ENCODE results near the gene PCBD2. TPM values are rescaled to one million over a fixed set of nuclear protein-coding genes. Genes with fewer than 3 reads are reported as not detected.

The PCBD2 gene
- total RNA-seq, 1 experiment from 2014 or later = 10.9 TPM

DNA sequence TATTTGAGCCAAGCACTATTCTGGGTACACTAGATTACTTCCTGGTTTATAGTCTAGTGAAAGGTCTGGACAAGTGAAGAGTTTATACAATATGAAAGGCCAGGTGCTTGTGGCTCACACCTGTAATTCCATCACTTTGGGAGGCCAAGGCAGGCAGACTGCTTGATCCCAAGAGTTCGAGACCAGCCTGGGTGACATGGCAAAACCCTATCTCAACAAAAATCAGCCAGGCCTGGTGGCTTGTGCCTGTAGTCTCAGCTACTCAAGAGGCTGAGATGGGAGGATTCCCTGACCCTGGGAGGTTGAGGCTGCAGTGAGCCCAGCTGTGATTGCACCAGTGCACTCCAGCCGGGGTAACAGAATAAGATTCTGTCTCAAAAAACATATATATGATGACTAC lies 40.2 kb upstream of the PCBD2 start:
- no peak for TF ChIP-seq JUND (IDR thresholded peaks at IDR 0.05)
- no peak for TF ChIP-seq ELF1 (IDR thresholded peaks at IDR 0.05; ENCODE audit: borderline replicate concordance, low read depth)
- no peak for TF ChIP-seq YY1 (IDR thresholded peaks at IDR 0.05; ENCODE audit: extremely low read depth, insufficient replicate concordance, low read depth, low read length)
- no peak for TF ChIP-seq ZNF274 (IDR thresholded peaks at IDR 0.05; ENCODE audit: low read depth, low read length)
- TF ChIP-seq, protein P1, sequence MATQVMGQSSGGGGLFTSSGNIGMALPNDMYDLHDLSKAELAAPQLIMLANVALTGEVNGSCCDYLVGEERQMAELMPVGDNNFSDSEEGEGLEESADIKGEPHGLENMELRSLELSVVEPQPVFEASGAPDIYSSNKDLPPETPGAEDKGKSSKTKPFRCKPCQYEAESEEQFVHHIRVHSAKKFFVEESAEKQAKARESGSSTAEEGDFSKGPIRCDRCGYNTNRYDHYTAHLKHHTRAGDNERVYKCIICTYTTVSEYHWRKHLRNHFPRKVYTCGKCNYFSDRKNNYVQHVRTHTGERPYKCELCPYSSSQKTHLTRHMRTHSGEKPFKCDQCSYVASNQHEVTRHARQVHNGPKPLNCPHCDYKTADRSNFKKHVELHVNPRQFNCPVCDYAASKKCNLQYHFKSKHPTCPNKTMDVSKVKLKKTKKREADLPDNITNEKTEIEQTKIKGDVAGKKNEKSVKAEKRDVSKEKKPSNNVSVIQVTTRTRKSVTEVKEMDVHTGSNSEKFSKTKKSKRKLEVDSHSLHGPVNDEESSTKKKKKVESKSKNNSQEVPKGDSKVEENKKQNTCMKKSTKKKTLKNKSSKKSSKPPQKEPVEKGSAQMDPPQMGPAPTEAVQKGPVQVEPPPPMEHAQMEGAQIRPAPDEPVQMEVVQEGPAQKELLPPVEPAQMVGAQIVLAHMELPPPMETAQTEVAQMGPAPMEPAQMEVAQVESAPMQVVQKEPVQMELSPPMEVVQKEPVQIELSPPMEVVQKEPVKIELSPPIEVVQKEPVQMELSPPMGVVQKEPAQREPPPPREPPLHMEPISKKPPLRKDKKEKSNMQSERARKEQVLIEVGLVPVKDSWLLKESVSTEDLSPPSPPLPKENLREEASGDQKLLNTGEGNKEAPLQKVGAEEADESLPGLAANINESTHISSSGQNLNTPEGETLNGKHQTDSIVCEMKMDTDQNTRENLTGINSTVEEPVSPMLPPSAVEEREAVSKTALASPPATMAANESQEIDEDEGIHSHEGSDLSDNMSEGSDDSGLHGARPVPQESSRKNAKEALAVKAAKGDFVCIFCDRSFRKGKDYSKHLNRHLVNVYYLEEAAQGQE (IDR thresholded peaks at IDR 0.05; ENCODE audit: low read depth) = no peak
- no peak for TF ChIP-seq EZH2 (IDR thresholded peaks at IDR 0.05)
- no peak for TF ChIP-seq CEBPB (IDR thresholded peaks at IDR 0.05; ENCODE audit: low read depth)
- TF ChIP-seq EGR1 (IDR thresholded peaks at IDR 0.05; ENCODE audit: low read depth) = no peak
- H3K27me3 ChIP-seq (ENCODE audit: insufficient read depth, low read length) = no peaks in the 10 kb centered on the region
- no peak overlapping the region for H3K4me2 ChIP-seq (ENCODE audit: low read length)
- no peaks in the 10 kb centered on the region for H3K9me3 ChIP-seq (ENCODE audit: control insufficient read depth in 1 of 2, insufficient read depth in 1 of 2, low read depth in 1 of 2, low read length in 2 of 2)
- H3K36me3 ChIP-seq (ENCODE audit: control insufficient read depth in 1 of 2, insufficient read depth in 2 of 2, low read length in 2 of 2) = peaks cover 3 to 6% of the 10 kb centered on the region in 2 experiments; a peak in 2 of 4 replicates
- H4K20me1 ChIP-seq (ENCODE audit: insufficient read depth) = no peaks in the 10 kb centered on the region
- intact Hi-C loops (cut with micrococcal nuclease) = no loop called here
- RAD21 ChIA-PET (ENCODE audit: low non-redundant PET in 1 of 2, low total read pairs in 2 of 2, uncharacterized antibody in 2 of 2, unreplicated experiment in 2 of 2) = no interaction called here
- ATAC-seq (no peak), DNase-seq (ENCODE audit: low read depth, low spot score) (no peak)
- H3K27ac ChIP-seq (ENCODE audit: low read depth, low read length) = no peak overlapping the region
- POLR2A ChIA-PET = no interaction called here
- no TSS peak for BruUV-seq (replicated peaks)
- H3K9me2 ChIP-seq (ENCODE audit: insufficient read depth) = no peaks in the 10 kb centered on the region
- no peaks in the 10 kb centered on the region for H3K79me2 ChIP-seq (ENCODE audit: insufficient read depth, low read length)
- H3K4me3 ChIP-seq (replicated peaks in 1 of 2; ENCODE audit: low read depth in 1 of 2, low read length in 2 of 2) = no peak overlapping the region
- H2AFZ ChIP-seq (ENCODE audit: low read depth, low read length, poor library complexity, severe bottlenecking) = no peak overlapping the region
- CTCF ChIA-PET = no interaction called here
- no peak overlapping the region for H3K9ac ChIP-seq (ENCODE audit: low read length)
- H3K4me1 ChIP-seq (ENCODE audit: control insufficient read depth in 1 of 2, insufficient read depth in 2 of 2, low read length in 2 of 2) = no peaks in the 10 kb centered on the region

Measured in HCT116 (cell line).